ENCODE results near the gene THOC2.

The THOC2 gene

GRCh38 chrX:123562342-123563146 is 170.3 kb downstream of the THOC2 start:
- TF ChIP-seq CTCF (IDR thresholded peaks at IDR 0.05) = no peak
- no peak overlapping the region for H3K4me3 ChIP-seq (ENCODE audit: low read depth, low read length)

DNA sequence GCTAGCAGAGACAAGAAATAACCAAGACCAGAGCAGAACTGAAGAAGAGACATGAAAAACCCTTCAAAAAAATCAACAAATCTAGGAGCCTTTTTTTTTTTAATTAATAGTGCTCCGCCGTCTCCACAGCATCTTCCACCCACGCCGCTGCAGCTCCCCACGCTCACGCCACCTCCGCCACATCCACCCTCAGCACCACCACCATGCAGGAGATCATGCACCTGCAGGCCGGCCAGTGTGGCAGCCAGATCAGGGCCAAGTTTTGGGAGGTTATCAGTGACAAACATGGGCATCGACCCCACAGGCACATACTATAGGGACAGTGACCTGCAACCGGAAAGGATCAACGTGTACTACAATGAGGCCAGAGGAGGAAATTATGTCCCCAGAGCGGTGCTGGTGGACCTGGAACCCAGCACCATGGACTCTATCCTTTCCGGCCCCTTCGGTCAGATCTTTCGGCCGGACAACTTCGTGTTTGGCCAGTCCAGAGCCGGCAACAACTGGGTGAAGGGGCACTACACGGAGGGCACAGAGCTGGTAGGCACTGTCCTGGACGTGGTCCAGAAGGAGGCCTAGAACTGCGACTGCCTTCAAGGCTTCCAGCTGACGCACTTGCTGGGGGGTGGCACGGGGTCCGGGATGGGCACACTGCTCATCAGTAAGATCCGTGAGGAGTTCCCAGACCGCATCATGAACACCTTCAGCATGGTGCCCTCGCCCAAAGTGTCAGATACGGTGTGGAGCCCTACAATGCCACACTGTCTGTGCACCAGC is 171.2 kb downstream of the THOC2 start:
- Histone ChIP-seq H3K4me1 (no peaks in the 10 kb centered on the region), H3K27me3 (ENCODE audit: control insufficient read depth, insufficient read depth, low read length) (no peaks in the 10 kb centered on the region), H3K27ac (no peak overlapping the region), H3K36me3 (ENCODE audit: control insufficient read depth, insufficient read depth, low read length) (no peaks in the 10 kb centered on the region), H3K9me3 (ENCODE audit: control insufficient read depth, low read length) (no peaks in the 10 kb centered on the region), H2AFZ (no peak overlapping the region), H3K79me2 (no peaks in the 10 kb centered on the region), H3K9ac (no peak overlapping the region), H3K4me2 (ENCODE audit: low read length) (no peak overlapping the region), H3K4me3 (ENCODE audit: low read depth, low read length) (no peak overlapping the region)
- TF ChIP-seq CTCF (IDR thresholded peaks at IDR 0.05) = no peak

More at GRCh38 chrX:123562342-123563146, 170.3 kb downstream of the THOC2 start:
- no peaks in the 10 kb centered on the region for H3K79me2 ChIP-seq
- no peak overlapping the region for H2AFZ ChIP-seq
- no peak overlapping the region for H3K9ac ChIP-seq
- no peaks in the 10 kb centered on the region for H3K36me3 ChIP-seq (ENCODE audit: control insufficient read depth, insufficient read depth, low read length)
- no peaks in the 10 kb centered on the region for H3K4me1 ChIP-seq
- no peak overlapping the region for H3K4me2 ChIP-seq (ENCODE audit: low read length)
- H3K27me3 ChIP-seq (ENCODE audit: control insufficient read depth, insufficient read depth, low read length) = no peaks in the 10 kb centered on the region
- no peaks in the 10 kb centered on the region for H3K9me3 ChIP-seq (ENCODE audit: control insufficient read depth, low read length)
- H3K27ac ChIP-seq = no peak overlapping the region

DNA sequence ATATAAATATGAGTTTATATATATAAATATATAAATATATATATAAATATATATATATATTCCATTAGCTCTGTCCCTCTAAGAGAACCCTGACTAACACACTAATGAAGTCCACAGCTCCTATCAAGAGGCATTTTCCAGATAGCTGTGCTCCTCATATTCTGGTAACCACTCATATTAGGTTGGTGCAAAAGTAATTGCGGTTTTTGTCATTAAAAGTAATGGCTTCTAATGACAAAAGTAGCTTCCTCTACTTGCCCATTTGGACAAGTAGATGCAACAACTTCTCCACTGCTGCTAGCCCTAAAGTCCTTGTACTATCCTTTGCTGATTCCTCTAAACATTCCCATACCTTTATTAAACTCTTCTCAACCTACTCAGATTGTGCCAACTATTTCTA is 182.0 kb downstream of the THOC2 start:
- Histone ChIP-seq H3K9ac (no peak overlapping the region), H3K36me3 (ENCODE audit: control insufficient read depth, insufficient read depth, low read length) (no peaks in the 10 kb centered on the region), H3K27ac (no peak overlapping the region), H3K79me2 (no peaks in the 10 kb centered on the region), H3K4me3 (ENCODE audit: low read depth, low read length) (no peak overlapping the region), H2AFZ (no peak overlapping the region), H3K4me2 (ENCODE audit: low read length) (no peak overlapping the region), H3K9me3 (ENCODE audit: control insufficient read depth, low read length) (no peaks in the 10 kb centered on the region), H3K27me3 (ENCODE audit: control insufficient read depth, insufficient read depth, low read length) (no peaks in the 10 kb centered on the region), H3K4me1 (no peaks in the 10 kb centered on the region)
- no peak for TF ChIP-seq CTCF (IDR thresholded peaks at IDR 0.05)

Measured in parathyroid adenoma (tissue), 2 donors.